ENCODE measurements around the gene RFLNA.

GRCh38 chr12:124341645-124342069 lies 46.8 kb downstream of the RFLNA start:
- TF ChIP-seq POLR2A (IDR thresholded peaks at IDR 0.05) (no peak), CTCF (IDR thresholded peaks at IDR 0.05) (no peak)

All from uterus (tissue), 2 donors.